IMR-90 (cell line): ENCODE data around the gene SYNE1. TPM values are rescaled to one million over a fixed set of nuclear protein-coding genes. Genes with fewer than 3 reads are reported as not detected.

Experiments
- ATAC-seq: fragments of 200-7000 bp; cut with Tn5 transposase; 2 replicates; pipeline ENCODE4 v1.9.1; 2020; ENCODE audit warnings: low read depth, mild to moderate bottlenecking, moderate library complexity
- BruUV-seq: library from RNA; stranded (reverse); fragments of 400-500 nt; replicated peaks from 2 replicates; lab custom pipeline; 2021; lab: Mats Ljungman, UMichigan
- CTCF ChIA-PET: fragments of 300-600 bp; formaldehyde crosslinking; extraction: SDS; loops from one replicate; lab custom pipeline; 2021; ENCODE audit warnings: antibody characterized with exemption; lab: Yijun Ruan, JAX
- POLR2A ChIA-PET: fragments of 300-600 bp; sonication (Branson Sonifier 250); formaldehyde crosslinking; loops from one replicate; lab custom pipeline; 2022; ENCODE audit warnings: antibody characterized with exemption; ENCODE audit not compliant: unreplicated experiment; lab: Charles Lee
- DNase-seq: peaks from one replicate; pipeline ENCODE4 v3.0.0; 2013
- H2AFZ ChIP-seq: replicated peaks from 2 replicates; pipeline ENCODE3; 2013; ENCODE audit warnings: low read length, mild to moderate bottlenecking; ENCODE audit not compliant: poor library complexity
- H2AK5ac ChIP-seq: 2 replicates; pipeline ENCODE4 v1.6.1; 2013; ENCODE audit warnings: low read depth, low read length, inconsistent platforms
- H2AK9ac ChIP-seq: replicated peaks from 2 replicates; pipeline ENCODE3; 2013; ENCODE audit warnings: mild to moderate bottlenecking, low read depth, low read length, moderate library complexity; ENCODE audit not compliant: poor library complexity
- H2BK120ac ChIP-seq: 2 replicates; pipeline ENCODE4 v1.6.1; 2013; ENCODE audit warnings: low read depth, low read length, inconsistent platforms
- H2BK15ac ChIP-seq: 3 replicates; pipeline ENCODE4 v1.6.1; 2013; ENCODE audit warnings: low read depth, low read length, inconsistent platforms
- H2BK20ac ChIP-seq: 2 replicates; pipeline ENCODE4 v1.6.1; 2013; ENCODE audit warnings: low read depth, mild to moderate bottlenecking, inconsistent platforms, low read length, moderate library complexity
- H2BK5ac ChIP-seq: 2 replicates; pipeline ENCODE4 v1.6.1; 2013; ENCODE audit warnings: mild to moderate bottlenecking, low read depth, low read length, inconsistent platforms; ENCODE audit not compliant: poor library complexity, severe bottlenecking
- H3K14ac ChIP-seq: replicated peaks from 2 replicates; pipeline ENCODE4 v1.6.1; 2013; ENCODE audit warnings: low read depth, low read length, inconsistent platforms
- H3K18ac ChIP-seq: 2 replicates; pipeline ENCODE4 v1.6.1; 2013; ENCODE audit warnings: low read depth, low read length, control low read depth
- H3K23ac ChIP-seq: 2 replicates; pipeline ENCODE4 v1.6.1; 2013; ENCODE audit warnings: low read depth, low read length, inconsistent platforms
- H3K27ac ChIP-seq: 2 replicates; pipeline ENCODE4 v1.5.1; 2013; ENCODE audit warnings: mild to moderate bottlenecking, control low read depth, low read length; ENCODE audit not compliant: insufficient read depth
- H3K27me3 ChIP-seq: 2 replicates; pipeline ENCODE4 v1.6.1; 2013; ENCODE audit warnings: low read length; ENCODE audit not compliant: control insufficient read depth, insufficient read depth
- H3K36me3 ChIP-seq: 2 replicates; pipeline ENCODE4 v1.6.1; 2013; ENCODE audit warnings: low read length, mixed read lengths; ENCODE audit not compliant: control insufficient read depth, insufficient read depth
- H3K4ac ChIP-seq: 2 replicates; pipeline ENCODE4 v1.6.1; 2013; ENCODE audit warnings: low read depth, low read length, inconsistent platforms
- H3K4me1 ChIP-seq: 2 replicates; pipeline ENCODE4 v1.6.1; 2013; ENCODE audit warnings: low read length, mixed read lengths; ENCODE audit not compliant: control insufficient read depth, insufficient read depth
- H3K4me2 ChIP-seq: 2 replicates; pipeline ENCODE4 v1.6.1; 2013; ENCODE audit warnings: low read depth, mild to moderate bottlenecking, control low read depth, low read length, moderate library complexity
- H3K4me3 ChIP-seq: 2 replicates; pipeline ENCODE4 v1.5.1; 2013; ENCODE audit warnings: low read depth, mild to moderate bottlenecking, control low read depth, low read length, moderate library complexity; ENCODE audit not compliant: insufficient read depth
- H3K56ac ChIP-seq: 2 replicates; pipeline ENCODE4 v1.6.1; 2013; ENCODE audit warnings: low read length, inconsistent platforms; ENCODE audit not compliant: insufficient read depth; ENCODE audit errors: extremely low read depth
- H3K79me1 ChIP-seq, 2 experiments: 2 replicates each; pipeline ENCODE4 v1.6.1; 2013; ENCODE audit warnings: low read length in 2 of 2, inconsistent platforms in 1 of 2, low read depth in 1 of 2
- H3K9ac ChIP-seq: 2 replicates; pipeline ENCODE4 v1.6.1; 2013; ENCODE audit warnings: low read depth, low read length, control low read depth
- H3K9me1 ChIP-seq: 2 replicates; pipeline ENCODE4 v1.6.1; 2013; ENCODE audit warnings: low read length, inconsistent platforms; ENCODE audit not compliant: insufficient read depth
- H3K9me3 ChIP-seq: 2 replicates; pipeline ENCODE4 v1.6.1; 2013; ENCODE audit warnings: low read length; ENCODE audit not compliant: control insufficient read depth, insufficient read depth
- H4K20me1 ChIP-seq: 2 replicates; pipeline ENCODE4 v1.6.1; 2013; ENCODE audit warnings: low read length, inconsistent platforms; ENCODE audit not compliant: insufficient read depth
- H4K5ac ChIP-seq: 2 replicates; pipeline ENCODE4 v1.6.1; 2013; ENCODE audit warnings: mild to moderate bottlenecking, low read depth, low read length, control low read depth
- H4K8ac ChIP-seq, 2 experiments: 2 replicates each; pipeline ENCODE4 v1.6.1; 2013; ENCODE audit warnings: low read depth in 2 of 2, low read length in 2 of 2, control low read depth in 1 of 2, inconsistent platforms in 1 of 2
- H4K91ac ChIP-seq: 2 replicates; pipeline ENCODE4 v1.6.1; 2013; ENCODE audit warnings: low read depth, low read length, inconsistent platforms; ENCODE audit not compliant: insufficient read depth
- MAZ ChIP-seq: IDR thresholded peaks from 2 replicates; pipeline ENCODE4 v1.6.1; 2012; ENCODE audit warnings: low read depth, mild to moderate bottlenecking, low read length, improper control_type of control experiment, moderate library complexity, borderline replicate concordance
- MXI1 ChIP-seq: IDR thresholded peaks from 2 replicates; pipeline ENCODE4 v1.6.1; 2012; ENCODE audit warnings: low read depth, mild to moderate bottlenecking, low read length, moderate library complexity, borderline replicate concordance
- NFE2L2 ChIP-seq: fragments of 150-350 bp; IDR thresholded peaks from 2 replicates; pipeline ENCODE4 v1.6.1; 2016; ENCODE audit warnings: low read depth, mild to moderate bottlenecking, low read length
- WGBS, 2 experiments: methylation state at CpG; one replicate each; pipeline versions ENCODE4 v1.1.5 to v1.1.7; 2013; ENCODE audit warnings: missing lambda C conversion rate in 2 of 2; ENCODE audit not compliant: insufficient read length in 1 of 2; ENCODE audit errors: extremely low coverage in 2 of 2; 5-methylcytosine and 5-hydroxymethylcytosine counted together
- dilution Hi-C: fragments of 300-500 bp; cut with HindIII; formaldehyde crosslinking; loops from one replicate; pipeline ENCODE4 v1.14.3; 2018; ENCODE audit warnings: low sequenced_read_pairs; ENCODE audit not compliant: unreplicated experiment
- in situ Hi-C: fragments of 300-500 bp; cut with MboI; formaldehyde crosslinking; loops from 3 replicates; pipeline ENCODE4 v1.14.3; 2019; ENCODE audit warnings: low sequenced_read_pairs, inconsistent platforms, mixed read lengths
- intact Hi-C: fragments of 100-400 bp; cut with micrococcal nuclease; formaldehyde crosslinking; loops from 2 replicates; pipeline ENCODE4 v1.10.0; 2022
- polyA plus RNA-seq, 3 experiments: library from polyadenylated mRNA; depleted of rRNA; stranded (reverse); fragments of >200 nt; gene quantifications; 2 replicates each; pipeline ENCODE4 v1.2.3, GENCODE V29; 2012; ENCODE audit warnings: low replicate concordance in 1 of 3
- total RNA-seq: library from RNA; depleted of rRNA; stranded (reverse); fragments of >200 nt; gene quantifications from 2 replicates; pipeline ENCODE4 v1.2.3, GENCODE V29; 2012

The SYNE1 gene
- total and polyA plus RNA-seq, 2 of the 4 experiments (the other 2 are of a cell fraction): 34.1 to 159 TPM

GRCh38 chr6:152229330-152229729 is 407.8 kb downstream of the SYNE1 start:
- Histone ChIP-seq H3K9me3 (no peaks in the 10 kb centered on the region), H2BK15ac (no peak overlapping the region), H3K18ac (no peak overlapping the region), H2AFZ (no peak overlapping the region), H3K36me3 (peaks cover 21% of the 10 kb centered on the region), H2AK5ac (no peak overlapping the region), H3K4me3 (no peak overlapping the region), H2AK9ac (no peak overlapping the region), H3K27me3 (no peaks in the 10 kb centered on the region), H3K4me2 (no peak overlapping the region), H4K8ac (no peak overlapping the region), H3K23ac (no peak overlapping the region), H2BK20ac (no peak overlapping the region), H2BK5ac (no peak overlapping the region), H2BK120ac (no peak overlapping the region), H3K79me1 (peaks cover 0 to 3% of the 10 kb centered on the region in 2 experiments; a peak in 1 of 4 replicates), H3K4ac (no peak overlapping the region), H3K4me1 (peaks cover 3% of the 10 kb centered on the region), H3K14ac (no peak overlapping the region), H3K27ac (no peak overlapping the region), H3K56ac (no peak overlapping the region), H4K5ac (no peak overlapping the region), H3K9me1 (no peaks in the 10 kb centered on the region), H3K9ac (no peak overlapping the region), H4K91ac (no peak overlapping the region), H4K20me1 (no peaks in the 10 kb centered on the region)
- no peak for DNase-seq
- TF ChIP-seq MXI1 (no peak), MAZ (no peak), NFE2L2 (no peak)
- no CpG with 5 or more reads among the region's 4 CpGs for WGBS, 2 experiments
- no TSS peak for BruUV-seq
- dilution Hi-C loops (no loop called here), intact Hi-C loops (no loop called here), in situ Hi-C loops (no loop called here)
- POLR2A ChIA-PET: no interaction called here
- CTCF ChIA-PET: no interaction called here
- ATAC-seq: no peak
